Ectodermal cell (in vitro differentiated cells): Measurements from ENCODE around the gene ENHO.

ENCODE experiments used
- H3K27ac ChIP-seq: 2 replicates; pipeline ENCODE4 v1.7.0; 2013; ENCODE audit warnings: mild to moderate bottlenecking, low read depth, low read length; ENCODE audit not compliant: insufficient read depth, poor library complexity, severe bottlenecking
- H3K27me3 ChIP-seq: 2 replicates; pipeline ENCODE4 v1.7.0; 2013; ENCODE audit warnings: mild to moderate bottlenecking, low read length; ENCODE audit not compliant: insufficient read depth, control insufficient read depth, poor library complexity, severe bottlenecking
- H3K36me3 ChIP-seq: one replicate; pipeline ENCODE4 v1.7.0; 2013; ENCODE audit warnings: low read length; ENCODE audit not compliant: control insufficient read depth, insufficient read depth
- H3K4me1 ChIP-seq: one replicate; pipeline ENCODE4 v1.7.0; 2013; ENCODE audit warnings: low read length; ENCODE audit not compliant: control insufficient read depth, insufficient read depth
- H3K4me3 ChIP-seq: 2 replicates; pipeline ENCODE4 v1.7.0; 2013; ENCODE audit warnings: low read depth, low read length, control low read depth; ENCODE audit not compliant: insufficient read depth
- H3K9me3 ChIP-seq: 2 replicates; pipeline ENCODE4 v1.7.0; 2013; ENCODE audit warnings: mild to moderate bottlenecking, low read length, moderate library complexity; ENCODE audit not compliant: control insufficient read depth
- WGBS, 2 experiments: methylation state at CpG; one replicate each; pipeline ENCODE4 v1.1.7; 2013; ENCODE audit warnings: missing lambda C conversion rate in 2 of 2; 5-methylcytosine and 5-hydroxymethylcytosine counted together

The ENHO gene

GRCh38 chr9:34550016-34550680 lies 27.4 kb upstream of the ENHO start:
- Histone ChIP-seq H3K4me3 (no peak overlapping the region), H3K27me3 (no peaks in the 10 kb centered on the region), H3K36me3 (peaks cover 21% of the 10 kb centered on the region), H3K27ac (no peak overlapping the region), H3K9me3 (no peaks in the 10 kb centered on the region), H3K4me1 (peaks cover 11% of the 10 kb centered on the region)
- 86 to 89% methylated on average over 12 of the region's 12 CpGs for WGBS, 2 experiments

- no peaks in the 10 kb centered on the region for H3K27me3 ChIP-seq
- no peaks in the 10 kb centered on the region for H3K9me3 ChIP-seq
- H3K36me3 ChIP-seq, result peaks cover 16% of the 10 kb centered on the region
- peaks cover 3% of the 10 kb centered on the region for H3K4me1 ChIP-seq
- H3K4me3 ChIP-seq, result no peak overlapping the region
- no peak overlapping the region for H3K27ac ChIP-seq
- 85 to 94% methylated on average over 5 of the region's 5 CpGs for WGBS, 2 experiments
Measured at GRCh38 chr9:34549407-34549732, 26.6 kb upstream of the ENHO start.

- Histone ChIP-seq H3K27ac (no peak overlapping the region), H3K36me3 (peaks cover 16% of the 10 kb centered on the region), H3K9me3 (no peaks in the 10 kb centered on the region), H3K4me1 (peaks cover 3% of the 10 kb centered on the region), H3K27me3 (no peaks in the 10 kb centered on the region), H3K4me3 (no peak overlapping the region)
- 25 to 26% methylated on average over 13 of the region's 13 CpGs for WGBS, 2 experiments
Measured at GRCh38 chr9:34547960-34548611, 25.3 kb upstream of the ENHO start.

- H3K9me3 ChIP-seq, result no peaks in the 10 kb centered on the region
- H3K4me3 ChIP-seq, result no peak overlapping the region
- H3K36me3 ChIP-seq, result peaks cover 6% of the 10 kb centered on the region
- WGBS, 2 experiments, result 74 to 75% methylated on average over 16 of the region's 16 CpGs
- no peaks in the 10 kb centered on the region for H3K27me3 ChIP-seq
- H3K4me1 ChIP-seq, result peaks cover 3% of the 10 kb centered on the region
- H3K27ac ChIP-seq, result no peak overlapping the region
Measured at GRCh38 chr9:34546834-34547827, 24.3 kb upstream of the ENHO start.

GRCh38 chr9:34546102-34546833 lies 23.5 kb upstream of the ENHO start:
- H3K27me3 ChIP-seq, result no peaks in the 10 kb centered on the region
- WGBS, 2 experiments, result 90 to 93% methylated on average over 7 of the region's 7 CpGs
- H3K36me3 ChIP-seq, result no peaks in the 10 kb centered on the region
- H3K27ac ChIP-seq, result no peak overlapping the region
- H3K4me1 ChIP-seq, result peaks cover 3% of the 10 kb centered on the region
- H3K9me3 ChIP-seq, result no peaks in the 10 kb centered on the region
- no peak overlapping the region for H3K4me3 ChIP-seq

- H3K36me3 ChIP-seq, result no peaks in the 10 kb centered on the region
- no peak overlapping the region for H3K4me3 ChIP-seq
- H3K27ac ChIP-seq, result no peak overlapping the region
- no peaks in the 10 kb centered on the region for H3K27me3 ChIP-seq
- H3K9me3 ChIP-seq, result no peaks in the 10 kb centered on the region
- WGBS, 2 experiments, result 91% methylated on average over 6 of the region's 6 CpGs
- peaks cover 3% of the 10 kb centered on the region for H3K4me1 ChIP-seq
Measured at GRCh38 chr9:34545497-34545896, 22.7 kb upstream of the ENHO start.

- H3K9me3 ChIP-seq, result no peaks in the 10 kb centered on the region
- 83 to 84% methylated on average over 5 of the region's 5 CpGs for WGBS, 2 experiments
Measured at GRCh38 chr9:34544035-34544434, 21.2 kb upstream of the ENHO start.

GRCh38 chr9:34541540-34541939 lies 18.8 kb upstream of the ENHO start:
- H3K4me3 ChIP-seq, result no peak overlapping the region
- no peak overlapping the region for H3K27ac ChIP-seq
- WGBS, 2 experiments, result 89 to 94% methylated on average over 7 of the region's 7 CpGs
- no peaks in the 10 kb centered on the region for H3K27me3 ChIP-seq
- no peaks in the 10 kb centered on the region for H3K4me1 ChIP-seq
- H3K36me3 ChIP-seq, result no peaks in the 10 kb centered on the region
- no peaks in the 10 kb centered on the region for H3K9me3 ChIP-seq

More at GRCh38 chr9:34544035-34544434, 21.2 kb upstream of the ENHO start:
- Histone ChIP-seq H3K27me3 (no peaks in the 10 kb centered on the region), H3K27ac (no peak overlapping the region), H3K36me3 (no peaks in the 10 kb centered on the region), H3K4me3 (no peak overlapping the region), H3K4me1 (peaks cover 3% of the 10 kb centered on the region)

- Histone ChIP-seq H3K9me3 (no peaks in the 10 kb centered on the region), H3K27me3 (no peaks in the 10 kb centered on the region), H3K4me3 (no peak overlapping the region), H3K36me3 (no peaks in the 10 kb centered on the region), H3K27ac (no peak overlapping the region), H3K4me1 (no peaks in the 10 kb centered on the region)
- WGBS, 2 experiments, result 81 to 90% methylated on average over 2 of the region's 2 CpGs
Measured at GRCh38 chr9:34540827-34541226, 18.0 kb upstream of the ENHO start.
